Pons (tissue), 1 donor: ENCODE measurements around the gene SAMD9.
"Not testable (repeated sequence)": the region's sequence is repeated elsewhere in the genome, so short reads cannot be mapped to it uniquely, and the experiment has no call there.

ENCODE experiments used
- DNase-seq: peaks from one replicate; pipeline ENCODE4 v3.0.0-alpha.2; 2016; ENCODE audit warnings: low spot score

SAMD9 gene

GRCh38 chr7:93117852-93118530 is at the start of gene SAMD9:
SAMD9 (minus strand) TSS chr7:93117979; CDS start chr7:93106097, 11,882 bp downstream.
- peak; percentile 87 for DNase-seq

- no peak for DNase-seq
Measured at GRCh38 chr7:93165447-93165846, 47.7 kb upstream of the SAMD9 start.

DNA sequence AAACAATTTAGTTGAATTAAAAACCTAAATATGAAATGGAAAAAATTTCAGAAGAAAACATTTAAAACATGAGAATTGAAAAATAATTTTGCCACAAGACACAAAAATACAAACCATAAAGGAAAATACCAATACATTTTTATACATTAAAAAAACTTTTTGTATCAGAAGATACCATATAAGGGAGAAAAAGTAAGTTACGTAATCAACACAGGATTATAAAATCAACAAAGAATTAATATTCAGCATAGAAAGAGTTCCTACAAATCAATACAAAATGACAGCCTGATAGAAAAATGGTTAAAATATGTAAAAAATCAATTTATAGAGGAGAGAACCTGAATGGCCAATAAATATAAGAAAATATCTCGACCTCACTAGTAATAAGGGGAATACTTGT is 47.0 kb upstream of the SAMD9 start:
- no peak for DNase-seq

DNA sequence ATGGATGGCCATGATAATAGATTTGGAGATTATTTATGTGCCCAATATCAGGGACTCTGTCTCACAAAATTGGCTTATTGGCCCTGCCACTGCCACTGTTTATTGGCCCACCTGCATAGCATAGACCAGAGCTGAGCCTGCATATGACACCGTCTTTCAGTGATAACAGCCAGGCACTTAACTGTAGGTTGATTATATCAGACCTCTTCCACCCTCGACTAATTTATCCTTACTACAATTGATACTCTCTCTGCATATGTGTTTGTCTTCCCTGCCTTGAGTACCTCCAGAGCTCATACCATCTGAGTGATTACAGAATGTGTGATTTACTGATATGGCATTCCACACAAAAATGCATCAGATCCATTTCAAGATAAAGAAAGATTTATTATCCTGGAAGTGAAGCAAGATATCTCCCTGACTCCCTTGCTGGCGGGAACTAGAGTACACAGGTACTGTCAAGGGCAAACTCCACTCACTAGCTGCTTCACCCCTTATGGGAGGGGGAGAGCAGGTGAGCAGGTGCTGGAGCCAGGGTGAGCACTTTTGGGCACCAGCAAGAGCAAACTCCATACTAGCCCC is 43.5 kb upstream of the SAMD9 start:
- no peak for DNase-seq

DNA sequence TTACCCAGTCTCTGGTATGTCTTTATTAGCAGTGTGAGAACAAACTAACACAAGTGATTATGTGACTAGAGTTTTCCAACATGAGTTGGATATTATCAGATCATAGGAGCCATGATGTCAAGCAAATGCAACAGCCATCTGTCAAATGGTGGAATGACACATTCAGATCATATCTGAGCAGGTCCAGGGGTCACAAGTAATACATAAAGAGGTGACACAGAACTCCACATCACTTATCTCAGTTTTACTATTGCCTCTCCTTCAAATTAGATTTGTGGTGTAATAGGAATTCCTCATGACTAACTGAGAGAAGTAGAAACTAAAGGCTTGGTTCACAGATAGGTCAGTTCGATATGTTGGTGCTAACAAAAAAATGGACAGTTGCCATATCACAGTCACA is 42.6 kb upstream of the SAMD9 start:
- no peak for DNase-seq

GRCh38 chr7:93159490-93159889 is 41.7 kb upstream of the SAMD9 start:
- no peak for DNase-seq

GRCh38 chr7:93156884-93157283 is 39.1 kb upstream of the SAMD9 start:
- DNase-seq: no peak

DNA sequence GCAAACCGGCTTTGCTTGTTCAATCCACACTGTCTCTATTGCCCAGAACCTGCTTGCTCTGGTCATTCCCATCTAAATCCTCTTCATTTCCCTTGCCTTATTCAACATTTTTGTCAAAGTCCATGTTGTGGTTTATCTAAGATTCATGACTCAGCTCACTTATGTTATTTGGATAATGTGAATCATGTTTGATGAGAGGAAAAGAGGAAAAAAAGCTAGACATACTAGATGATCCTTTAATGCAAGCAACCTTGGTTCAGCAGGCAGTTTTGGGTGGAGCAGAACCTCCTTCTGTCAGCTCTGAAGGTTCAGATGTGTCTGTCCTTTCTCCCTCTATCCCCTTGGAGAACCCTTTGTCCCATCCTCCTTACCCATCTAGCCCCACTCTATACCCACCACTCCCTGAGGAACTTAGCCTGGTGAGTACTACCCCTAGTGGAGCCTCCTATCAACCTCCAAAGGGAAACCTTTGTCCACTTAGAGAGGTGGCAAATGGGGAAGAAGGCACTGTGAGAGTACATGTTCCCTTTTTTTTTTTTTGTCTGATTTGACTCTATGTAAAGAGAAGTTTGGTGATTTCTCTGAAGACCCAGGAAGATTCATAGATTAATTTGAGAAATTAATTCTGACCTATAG is 32.5 kb upstream of the SAMD9 start:
- peak; percentile 15 for DNase-seq

DNA sequence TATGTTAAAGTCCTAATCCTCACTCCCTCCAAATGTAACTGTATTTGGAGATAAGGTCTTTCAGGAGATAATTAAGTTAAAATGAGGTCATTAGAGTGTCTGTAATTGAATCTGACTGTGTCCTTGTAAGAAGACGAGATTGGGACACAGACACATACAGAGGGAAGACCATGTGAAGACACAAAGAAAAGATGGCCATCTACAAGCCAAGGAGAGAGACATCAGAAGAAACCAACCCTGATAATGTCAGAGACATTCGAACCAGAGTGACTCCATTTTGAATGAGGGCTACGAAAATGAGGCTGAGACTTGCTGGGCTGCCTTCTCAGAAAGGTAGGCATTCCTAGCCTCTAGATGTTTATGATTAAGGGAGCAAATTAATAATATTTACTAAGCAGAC is 30.9 kb upstream of the SAMD9 start:
- no peak for DNase-seq

DNA sequence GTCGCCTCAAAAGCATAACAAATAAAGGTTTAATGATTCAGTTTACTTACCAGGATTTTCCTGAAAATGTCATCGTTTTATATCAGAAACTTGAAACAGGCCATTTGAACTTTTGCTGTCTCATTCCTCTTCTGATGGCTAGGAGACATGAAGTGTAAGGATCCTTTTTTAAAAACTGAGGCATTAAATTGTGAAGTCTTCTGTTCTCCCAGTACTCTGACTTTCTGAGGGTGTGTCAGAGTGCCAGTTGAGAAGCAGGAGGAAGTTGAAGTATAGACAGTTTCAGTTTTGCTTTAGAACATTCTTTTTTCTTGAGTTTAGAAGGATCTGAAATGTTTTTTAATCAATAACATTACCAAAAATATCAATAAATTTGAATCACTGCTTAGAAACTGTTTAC is 30.4 kb upstream of the SAMD9 start, which contains the start of gene SAMD9L:
TSS of gene SAMD9L (minus strand) at position 242 of the 400 bp plus-strand sequence. CDS start 12,414 bp downstream, outside the sequence.
- peak; percentile 53 for DNase-seq

GRCh38 chr7:93147363-93147762 is 29.6 kb upstream of the SAMD9 start:
- peak; percentile 53 for DNase-seq

GRCh38 chr7:93146472-93147141 is 28.8 kb upstream of the SAMD9 start:
- peak; percentile 12 for DNase-seq

GRCh38 chr7:93146036-93146435 is 28.3 kb upstream of the SAMD9 start:
- DNase-seq: no peak

DNA sequence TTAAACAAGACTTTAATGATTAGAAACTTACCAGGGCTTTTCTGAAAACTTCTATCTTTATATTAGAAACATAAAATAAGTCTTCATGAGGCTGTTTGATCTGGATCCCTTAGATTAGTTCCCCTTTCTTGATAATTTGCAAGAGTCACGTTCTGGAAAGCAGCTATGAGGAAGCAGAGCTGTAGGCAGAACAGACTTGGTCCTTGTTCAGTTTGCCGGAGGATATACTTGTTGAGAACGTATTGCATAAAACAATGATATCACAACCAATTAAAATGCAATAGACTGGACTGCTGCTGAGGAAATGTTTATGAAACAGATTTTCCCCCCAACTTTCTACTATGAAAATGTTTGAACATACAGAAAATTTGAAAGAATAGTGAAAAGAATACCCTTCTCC is 27.6 kb upstream of the SAMD9 start:
- DNase-seq: no peak

DNA sequence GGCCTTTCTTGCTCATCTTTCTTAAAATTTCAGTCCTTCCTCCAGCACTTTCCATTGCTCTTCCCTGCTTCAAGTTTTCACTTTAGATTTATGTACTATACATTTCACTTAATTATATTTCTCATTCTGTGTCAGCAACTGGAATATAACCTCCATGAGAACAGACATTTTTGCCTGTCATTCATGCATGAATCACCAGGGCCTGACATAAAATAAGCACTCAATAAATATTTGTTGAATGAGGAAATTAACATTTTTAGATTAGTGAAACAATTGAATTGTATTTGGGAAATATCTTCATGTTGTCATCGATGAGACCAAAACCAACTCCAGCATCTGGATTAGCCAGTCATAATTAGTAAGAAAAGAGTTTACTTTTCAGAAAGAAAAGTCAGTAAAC is 24.3 kb upstream of the SAMD9 start:
- no peak for DNase-seq

DNA sequence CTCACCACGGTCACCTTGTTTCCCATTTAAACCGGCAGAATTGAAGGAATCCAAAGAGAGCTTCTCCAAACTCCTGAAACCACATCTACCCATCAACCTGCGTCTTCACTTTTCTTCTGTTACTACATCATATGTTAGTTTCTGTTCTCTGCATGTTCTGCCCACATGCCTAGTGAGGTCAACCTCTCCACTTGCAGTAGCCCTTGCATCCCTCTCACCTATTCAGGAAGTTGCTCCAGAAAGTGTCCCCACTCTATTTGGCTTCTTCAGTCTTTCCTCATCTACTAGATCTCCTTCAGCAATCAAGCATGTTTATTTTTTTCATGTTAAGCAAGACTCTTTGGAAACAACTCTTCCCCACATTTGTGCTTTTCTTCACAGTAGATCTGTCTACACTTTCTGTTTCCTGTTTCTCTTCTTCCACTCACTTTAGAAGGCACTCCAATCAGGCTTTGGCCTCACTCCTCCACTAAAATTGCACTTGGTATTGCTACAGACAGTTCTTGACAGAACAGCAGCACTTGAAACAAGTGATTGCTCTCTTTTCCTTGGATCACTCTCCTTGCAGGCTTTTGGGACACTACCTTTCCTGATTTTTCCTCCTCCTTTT is 22.9 kb upstream of the SAMD9 start:
- no peak for DNase-seq

DNA sequence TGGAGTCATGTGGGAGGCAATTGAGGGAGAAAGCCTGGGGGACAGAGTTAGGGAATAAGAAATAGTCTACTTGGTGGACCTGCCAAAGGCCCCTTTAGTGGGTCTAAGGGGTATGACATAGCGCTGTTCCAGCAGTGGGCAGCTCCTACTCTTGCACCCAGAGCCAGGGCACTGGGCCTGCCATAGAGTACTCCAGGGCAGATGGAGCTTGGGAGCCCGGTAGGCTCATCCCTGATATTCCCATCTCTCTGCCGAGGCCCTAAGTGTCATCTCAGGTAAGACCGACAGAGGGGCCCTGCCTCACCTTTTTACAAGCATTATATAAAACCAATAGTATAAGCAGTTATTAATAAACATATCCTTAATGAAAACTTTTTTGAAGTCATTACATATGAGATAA is 20.8 kb upstream of the SAMD9 start:
- DNase-seq: no peak

DNA sequence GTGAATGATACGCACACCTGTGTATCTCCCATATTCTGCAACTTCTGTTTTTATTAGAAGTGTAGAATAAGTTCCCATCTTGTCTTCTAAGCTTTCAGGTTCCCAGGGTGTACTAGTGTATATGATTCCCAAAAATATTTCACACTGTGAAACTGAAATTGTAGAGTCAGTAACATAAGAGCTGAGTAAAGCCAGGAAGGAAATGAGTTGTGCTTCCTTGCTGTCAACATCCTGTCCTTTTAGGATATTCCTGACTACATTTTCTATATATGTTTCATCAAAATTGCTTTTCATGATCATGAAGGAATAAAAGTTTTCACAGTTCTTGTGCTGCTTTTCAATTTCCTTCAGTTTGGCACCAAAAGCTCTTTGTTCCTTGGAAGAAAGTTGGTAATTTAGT is 15.2 kb upstream of the SAMD9 start:
- DNase-seq: no peak

GRCh38 chr7:93132216-93132615 is 14.4 kb upstream of the SAMD9 start:
- no peak for DNase-seq

- DNase-seq: not testable (repeated sequence)
Measured at GRCh38 chr7:93126954-93127353, 9.2 kb upstream of the SAMD9 start.

DNA sequence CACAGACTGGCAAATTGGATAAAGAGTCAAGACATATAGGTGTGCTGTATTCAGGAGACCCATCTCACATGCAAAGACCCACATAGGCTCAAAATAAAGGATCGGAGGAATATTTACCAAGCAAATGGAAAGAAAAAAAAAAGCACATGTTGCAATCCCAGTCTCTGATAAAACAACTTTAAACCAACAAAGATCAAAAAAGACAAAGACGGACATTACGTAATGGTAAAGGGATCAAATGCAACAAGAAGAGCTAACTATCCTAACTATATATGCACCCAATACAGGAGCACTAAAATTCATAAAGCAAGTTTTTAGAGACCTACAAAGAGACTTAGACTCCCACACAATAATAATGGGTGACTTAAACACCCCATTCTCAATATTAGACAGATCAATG is 5.8 kb upstream of the SAMD9 start:
- not testable (repeated sequence) for DNase-seq
